H1 (cell line): Measurements from ENCODE around the gene GREB1. TPM values are rescaled to one million over a fixed set of nuclear protein-coding genes. Genes with fewer than 3 reads are reported as not detected.

Experiments
- TCF12 ChIP-seq: IDR thresholded peaks from 2 replicates; pipeline ENCODE4 v1.6.1; 2011; ENCODE audit warnings: low read depth, mild to moderate bottlenecking, low read length
- polyA plus RNA-seq, 7 experiments: library from polyadenylated mRNA; depleted of rRNA in 3 of 7; stranded (reverse) in 5 of 7; unstranded in 2 of 7; fragments of >200 nt in 5 of 7; fragments of 200-250 nt in 2 of 7; gene quantifications; 1 replicate in 5 of 7; 2 replicates in 1 of 7; 4 replicates in 1 of 7; pipeline versions ENCODE4 v1.2.1 to v1.2.3, GENCODE V29; 2011 to 2013; ENCODE audit warnings: missing spikeins in 2 of 7, mixed read lengths in 2 of 7
- total RNA-seq: library from RNA; stranded (reverse); fragmentation: NEBNext Ultra II Directional; extraction: Animal tissue kit (Norgen Biotek cat#: 25700); gene quantifications from 2 replicates; pipeline ENCODE4 v1.2.1, GENCODE V29; 2021

Gene GREB1
- total and polyA plus RNA-seq, 2 of the 8 experiments (the other 6 are each of a cell fraction or from before 2014, with no cell fraction given), result 7.9 to 43.4 TPM

DNA sequence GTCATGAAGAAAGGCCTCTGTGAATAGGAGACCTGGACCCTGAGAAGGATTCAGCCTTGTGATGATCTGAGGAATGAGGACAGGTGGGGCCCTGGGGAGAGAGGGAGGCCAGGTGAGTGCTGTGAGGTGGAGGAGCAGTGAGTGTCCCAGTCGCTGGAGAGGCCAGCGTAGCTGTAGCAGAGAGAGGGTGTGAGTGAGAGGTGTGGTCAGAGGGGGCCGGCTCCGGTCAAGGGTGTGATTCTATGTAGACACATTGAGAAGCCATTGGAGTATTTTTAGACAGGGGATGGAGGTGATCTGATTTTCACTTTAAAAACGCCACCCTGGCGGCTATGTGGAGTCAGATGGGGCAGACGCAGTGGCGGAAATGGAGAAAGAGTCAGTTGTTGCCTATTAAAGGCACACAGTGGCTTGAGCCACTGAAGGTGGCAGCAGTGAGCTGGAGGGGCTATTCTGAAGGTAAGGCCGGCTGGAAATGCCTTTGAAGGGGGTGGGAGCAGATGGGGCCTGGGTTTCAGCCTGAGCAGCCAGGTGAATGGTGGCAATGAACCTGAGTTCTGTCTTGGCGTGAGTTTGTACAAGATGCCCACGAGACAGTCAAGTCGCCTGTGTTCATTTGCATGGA lies 55.6 kb downstream of the GREB1 start (continued):
- no peak for TF ChIP-seq TCF12
- TF ChIP-seq, all 59 proteins: peak for 2
